ENCODE data around the gene KCNG2.
"Not testable (repeated sequence)": the region's sequence is repeated elsewhere in the genome, so short reads cannot be mapped to it uniquely, and the experiment has no call there.

Gene KCNG2

GRCh38 chr18:79857082-79857671 is 59.4 kb downstream of the KCNG2 start:
- no peak overlapping the region for H3K4me3 ChIP-seq (replicated peaks; ENCODE audit: low read depth, low read length)
- no peak for DNase-seq (ENCODE audit: extremely low read depth, low read depth)
- no peak for TF ChIP-seq CTCF (IDR thresholded peaks at IDR 0.05; ENCODE audit: low read depth, low read length, missing control alignments)

GRCh38 chr18:79859314-79859713 is 61.6 kb downstream of the KCNG2 start:
- no peak overlapping the region for H3K4me3 ChIP-seq (replicated peaks; ENCODE audit: low read depth, low read length)
- DNase-seq (ENCODE audit: extremely low read depth, low read depth) = no peak
- no peak for TF ChIP-seq CTCF (IDR thresholded peaks at IDR 0.05; ENCODE audit: low read depth, low read length, missing control alignments)

DNA sequence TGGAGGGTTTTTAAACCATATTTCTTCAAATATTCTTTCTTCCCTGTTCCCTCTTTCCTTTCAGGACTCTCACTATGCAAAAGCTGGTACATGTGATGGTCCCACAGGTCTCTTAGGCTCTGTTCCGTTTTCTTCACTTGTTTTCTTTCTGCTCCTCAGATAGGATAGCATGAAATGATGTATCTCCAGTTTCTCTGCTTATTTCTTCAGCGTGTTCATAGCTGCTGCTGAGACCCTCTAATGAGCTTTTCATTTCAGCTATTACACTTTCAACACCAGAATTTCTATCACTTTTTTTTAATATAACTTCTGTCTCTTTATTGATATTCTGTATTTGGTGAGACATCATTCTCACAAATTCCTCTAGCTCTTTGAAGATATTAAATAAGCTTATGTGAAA is 63.9 kb downstream of the KCNG2 start:
- TF ChIP-seq CTCF (IDR thresholded peaks at IDR 0.05; ENCODE audit: low read depth, low read length, missing control alignments) = no peak
- DNase-seq (ENCODE audit: extremely low read depth, low read depth) = no peak
- no peak overlapping the region for H3K4me3 ChIP-seq (replicated peaks; ENCODE audit: low read depth, low read length)

- H3K4me3 ChIP-seq (replicated peaks; ENCODE audit: low read depth, low read length) = no peak overlapping the region
- TF ChIP-seq CTCF (IDR thresholded peaks at IDR 0.05; ENCODE audit: low read depth, low read length, missing control alignments) = no peak
- no peak for DNase-seq (ENCODE audit: extremely low read depth, low read depth)
Observed at GRCh38 chr18:79862562-79862961, 64.8 kb downstream of the KCNG2 start.

DNA sequence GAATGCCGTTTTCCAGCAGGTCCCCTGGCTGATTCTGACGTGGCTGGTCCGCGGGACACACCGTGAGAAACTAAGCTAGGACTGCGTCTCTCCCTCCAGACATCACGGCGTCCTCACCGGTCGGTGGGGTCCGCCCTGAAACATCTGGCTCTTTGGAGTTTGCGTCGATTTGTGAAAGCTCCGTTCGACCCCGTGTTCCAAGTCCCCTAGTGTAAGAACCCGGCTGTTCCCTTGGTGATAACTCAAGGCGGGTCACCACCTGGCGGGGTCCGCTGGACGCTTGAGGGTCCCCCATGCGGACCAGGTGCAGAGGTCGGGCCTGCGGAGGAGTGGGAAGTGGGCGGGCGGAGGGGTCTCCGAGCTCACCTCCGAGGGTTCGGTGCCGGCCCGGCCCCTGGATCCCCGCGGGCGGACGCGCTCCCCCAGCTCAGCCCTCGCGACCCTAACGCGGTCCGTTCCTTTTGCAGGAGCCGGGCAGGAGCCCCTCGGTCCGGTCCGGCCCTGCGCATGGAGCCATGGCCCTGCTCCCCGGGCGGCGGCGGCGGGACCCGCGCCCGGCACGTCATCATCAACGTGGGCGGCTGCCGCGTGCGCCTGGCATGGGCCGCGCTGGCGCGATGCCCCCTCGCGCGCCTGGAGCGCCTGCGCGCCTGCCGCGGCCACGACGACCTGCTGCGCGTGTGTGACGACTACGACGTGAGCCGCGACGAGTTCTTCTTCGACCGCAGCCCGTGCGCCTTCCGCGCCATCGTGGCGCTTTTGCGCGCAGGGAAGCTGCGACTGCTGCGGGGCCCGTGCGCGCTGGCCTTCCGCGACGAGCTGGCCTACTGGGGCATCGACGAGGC is 65.6 kb downstream of the KCNG2 start:
- H3K4me3 ChIP-seq (replicated peaks; ENCODE audit: low read depth, low read length) = no peak overlapping the region
- no peak for TF ChIP-seq CTCF (IDR thresholded peaks at IDR 0.05; ENCODE audit: low read depth, low read length, missing control alignments)
- no peak for DNase-seq (ENCODE audit: extremely low read depth, low read depth)

DNA sequence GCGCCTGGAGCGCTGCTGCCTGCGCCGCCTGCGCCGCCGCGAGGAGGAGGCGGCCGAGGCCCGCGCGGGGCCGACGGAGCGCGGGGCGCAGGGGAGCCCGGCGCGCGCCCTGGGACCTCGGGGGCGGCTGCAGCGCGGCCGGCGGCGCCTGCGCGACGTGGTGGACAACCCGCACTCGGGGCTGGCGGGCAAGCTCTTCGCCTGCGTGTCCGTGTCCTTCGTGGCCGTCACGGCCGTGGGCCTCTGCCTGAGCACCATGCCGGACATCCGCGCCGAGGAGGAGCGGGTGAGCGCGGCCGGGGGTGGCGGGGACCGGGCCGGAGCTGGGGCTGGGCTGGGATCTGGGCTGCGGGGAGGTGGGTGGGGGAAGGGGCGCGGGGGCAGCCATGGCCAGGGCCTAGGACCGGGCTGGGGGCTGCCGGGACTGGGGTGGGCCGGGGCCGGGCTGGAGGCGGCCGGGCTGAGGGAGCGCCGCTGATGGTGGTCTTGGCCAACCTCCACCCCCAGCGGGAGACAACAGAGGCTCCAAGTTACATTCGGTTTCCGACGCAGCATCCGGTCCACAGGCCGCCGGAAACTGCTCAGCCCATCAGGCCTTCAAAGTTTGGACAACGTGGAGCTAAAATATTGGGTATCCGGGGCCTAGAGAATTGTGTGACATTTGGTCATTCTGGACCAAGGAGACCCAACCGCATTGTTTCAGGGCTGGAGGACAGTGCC is 66.4 kb downstream of the KCNG2 start:
- H3K4me3 ChIP-seq (replicated peaks; ENCODE audit: low read depth, low read length) = no peak overlapping the region
- no peak for TF ChIP-seq CTCF (IDR thresholded peaks at IDR 0.05; ENCODE audit: low read depth, low read length, missing control alignments)
- DNase-seq (ENCODE audit: extremely low read depth, low read depth) = no peak

- not testable (repeated sequence) for DNase-seq (ENCODE audit: extremely low read depth, low read depth)
Observed at GRCh38 chr18:79864955-79865354, 67.2 kb downstream of the KCNG2 start.

DNA sequence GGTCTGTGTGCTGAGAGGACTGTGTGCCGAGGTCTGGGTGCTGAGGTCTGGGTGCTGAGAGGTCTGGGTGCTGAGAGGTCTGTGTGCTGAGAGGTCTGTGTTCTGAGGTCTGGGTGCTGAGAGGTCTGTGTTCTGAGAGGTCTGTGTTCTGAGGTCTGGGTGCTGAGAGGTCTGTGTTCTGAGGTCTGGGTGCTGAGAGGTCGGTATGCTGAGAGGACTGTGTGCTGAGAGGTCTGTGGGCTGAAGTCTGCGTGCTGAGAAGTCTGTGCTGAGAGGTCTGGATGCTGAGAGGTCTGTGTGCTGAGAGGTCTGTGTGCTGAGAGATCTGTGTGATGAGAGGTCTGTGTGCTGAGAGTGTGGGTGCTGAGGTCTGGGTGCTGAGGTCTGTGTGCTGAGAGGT is 68.2 kb downstream of the KCNG2 start:
- not testable (repeated sequence) for H3K4me3 ChIP-seq (replicated peaks; ENCODE audit: low read depth, low read length); DNase-seq (ENCODE audit: extremely low read depth, low read depth)

More at GRCh38 chr18:79864955-79865354, 67.2 kb downstream of the KCNG2 start:
- not testable (repeated sequence) for H3K4me3 ChIP-seq (replicated peaks; ENCODE audit: low read depth, low read length)

Data from HFF-Myc (cell line).